Natural killer cell (primary cell): Measurements from ENCODE around the gene STK32C. TPM values are rescaled to one million over a fixed set of nuclear protein-coding genes. Genes with fewer than 3 reads are reported as not detected.

Experiments used
- ATAC-seq, 3 donors: fragments of 150-1000 bp in 2 of 3; fragments of 200-7000 bp in 1 of 3; cut with Tn5 transposase; 1 replicate in 1 of 3; 2 replicates in 2 of 3; pipeline ENCODE4 v1.10.0; 2021; ENCODE audit warnings: mild to moderate bottlenecking in 2 of 3, moderate library complexity in 2 of 3
- DNase-seq, 2 donors: peaks; one replicate each; pipeline versions ENCODE4 v3.0.0 to v3.0.0-alpha.2; 2013 to 2021; ENCODE audit warnings: mixed read lengths in 1 of 2
- H3K27ac ChIP-seq: one replicate; pipeline ENCODE4 v1.5.1; 2013; ENCODE audit warnings: mild to moderate bottlenecking, low read length
- H3K27me3 ChIP-seq: one replicate; pipeline ENCODE4 v1.6.1; 2013; ENCODE audit warnings: low read length; ENCODE audit not compliant: control insufficient read depth, insufficient read depth
- H3K36me3 ChIP-seq: one replicate; pipeline ENCODE4 v1.6.1; 2013; ENCODE audit warnings: low read length; ENCODE audit not compliant: control insufficient read depth, insufficient read depth
- H3K4me1 ChIP-seq: one replicate; pipeline ENCODE4 v1.6.1; 2013; ENCODE audit warnings: low read length; ENCODE audit not compliant: control insufficient read depth, insufficient read depth
- H3K4me3 ChIP-seq: one replicate; pipeline ENCODE4 v1.5.1; 2013; ENCODE audit warnings: low read length
- H3K9me3 ChIP-seq: one replicate; pipeline ENCODE4 v1.6.1; 2013; ENCODE audit warnings: low read length; ENCODE audit not compliant: control insufficient read depth, insufficient read depth
- H3K27ac Mint-ChIP-seq, 2 donors: one replicate each; pipeline ENCODE4 v1.8.0; 2022; ENCODE audit warnings: mild to moderate bottlenecking in 2 of 2, mixed read lengths in 2 of 2, moderate library complexity in 1 of 2
- H3K27me3 Mint-ChIP-seq, 2 donors: one replicate each; pipeline ENCODE4 v1.8.0; 2022; ENCODE audit warnings: low read depth in 2 of 2, mixed read lengths in 2 of 2
- H3K36me3 Mint-ChIP-seq: one replicate; pipeline ENCODE4 v1.8.0; 2022; ENCODE audit warnings: mixed read lengths
- H3K4me1 Mint-ChIP-seq, 2 donors: one replicate each; pipeline ENCODE4 v1.8.0; 2022; ENCODE audit warnings: mixed read lengths in 2 of 2
- H3K4me3 Mint-ChIP-seq: one replicate; pipeline ENCODE4 v1.8.0; 2022; ENCODE audit warnings: mild to moderate bottlenecking, moderate library complexity, mixed read lengths
- H3K9me3 Mint-ChIP-seq, 2 donors: one replicate each; pipeline ENCODE4 v1.8.0; 2022; ENCODE audit warnings: mixed read lengths in 2 of 2
- CTCF ChIP-seq: fragments of 200-600 bp; IDR thresholded peaks from one replicate; pipeline ENCODE4 v1.8.0; 2022; ENCODE audit warnings: antibody characterized with exemption
- WGBS: methylation state at CpG from one replicate; pipeline ENCODE4 v1.1.7; 2013; ENCODE audit warnings: missing lambda C conversion rate; ENCODE audit not compliant: insufficient coverage; 5-methylcytosine and 5-hydroxymethylcytosine counted together
- intact Hi-C: fragments of 100-400 bp; cut with micrococcal nuclease; formaldehyde crosslinking; loops from one replicate; pipeline ENCODE4 v1.14.2; 2022
- total RNA-seq, 4 donors: library from RNA; stranded (reverse); fragments of 120-200 nt in 1 of 4; gene quantifications; one replicate each; pipeline versions ENCODE4 v1.2.3 to v1.2.4, GENCODE V29; 2013 to 2022

The STK32C gene
- total RNA-seq, 3 donors from 2014 or later (not counting 1 experiment from before 2014, with no cell fraction given) = 12.7 to 22.1 (median 17.9) TPM

DNA sequence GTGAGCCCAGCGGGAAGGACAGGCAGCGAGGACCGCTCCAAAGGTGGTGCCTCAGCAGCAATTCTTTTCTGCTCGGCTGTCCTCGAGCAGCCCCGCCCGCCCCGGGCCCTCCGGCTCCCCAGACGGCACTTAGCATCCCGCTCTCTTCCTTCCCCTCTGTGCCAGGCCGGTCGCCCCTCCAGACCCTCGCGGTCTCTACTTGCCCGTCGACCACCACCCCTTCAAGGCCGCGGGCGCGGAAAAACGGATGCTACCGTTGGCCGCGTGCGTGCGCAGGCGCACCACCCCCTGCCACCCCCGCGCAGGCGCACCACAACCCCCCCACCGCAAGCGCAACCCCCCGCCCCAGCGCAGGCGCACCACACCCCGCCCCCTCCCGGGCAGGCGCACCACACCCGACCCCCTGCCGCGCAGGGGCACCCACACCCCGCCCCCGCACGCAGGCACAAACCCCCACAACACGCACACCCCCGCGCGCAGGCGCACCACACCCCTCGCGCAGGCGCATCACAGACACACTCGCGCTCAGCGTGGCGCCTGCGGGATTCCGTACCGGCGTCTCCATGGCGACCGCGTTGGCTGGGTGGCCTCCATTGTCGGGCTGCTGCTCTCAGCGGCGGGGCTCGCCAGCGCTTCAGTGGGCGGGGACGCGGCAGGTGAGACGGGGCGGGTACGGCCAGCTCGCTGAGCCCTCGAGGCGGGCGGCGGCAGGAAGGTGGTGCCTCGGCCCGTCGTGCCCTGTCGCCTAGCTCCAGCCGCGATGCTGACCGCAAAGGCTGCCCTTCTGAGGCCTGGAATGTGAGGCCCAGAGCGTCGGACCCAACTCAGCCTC, 24.1 kb upstream of the STK32C start, which contains the start of gene LRRC27:
Gene LRRC27, plus strand, starts transcription at position 593 of the 832 bp plus-strand sequence. CDS start 1,332 bp downstream, outside the sequence.
- intact Hi-C loops = loop anchor here (1.0 kb wide), 1 partner anchor 25 kb away; the partner anchor contains the start of gene STK32C
- Histone ChIP-seq H3K9me3 (no peaks in the 10 kb centered on the region), H3K27me3 (no peaks in the 10 kb centered on the region), H3K4me3 (peak within 1 kb of the TSS; percentile 82), H3K36me3 (no peaks in the 10 kb centered on the region), H3K4me1 (peaks cover 54% of the 10 kb centered on the region), H3K27ac (peak within 1 kb of the TSS; percentile 87)
- DNase-seq = peak; percentile 100
- ATAC-seq = peak; percentile 73 to 89 (median 73)
- WGBS = under 1% methylated on average over 78 of the region's 89 CpGs
- no peak for TF ChIP-seq CTCF
- H3K9me3 Mint-ChIP-seq = no peaks in the 10 kb centered on the region
- peaks cover 65 to 81% of the 10 kb centered on the region in 2 donors for H3K4me1 Mint-ChIP-seq
- H3K27me3 Mint-ChIP-seq = peaks cover 0 to 2% of the 10 kb centered on the region in 2 donors
- peak within 1 kb of the TSS; percentile 73 to 96 for H3K27ac Mint-ChIP-seq
- H3K4me3 Mint-ChIP-seq = peak within 1 kb of the TSS; percentile 91
- H3K36me3 Mint-ChIP-seq = no peaks in the 10 kb centered on the region

DNA sequence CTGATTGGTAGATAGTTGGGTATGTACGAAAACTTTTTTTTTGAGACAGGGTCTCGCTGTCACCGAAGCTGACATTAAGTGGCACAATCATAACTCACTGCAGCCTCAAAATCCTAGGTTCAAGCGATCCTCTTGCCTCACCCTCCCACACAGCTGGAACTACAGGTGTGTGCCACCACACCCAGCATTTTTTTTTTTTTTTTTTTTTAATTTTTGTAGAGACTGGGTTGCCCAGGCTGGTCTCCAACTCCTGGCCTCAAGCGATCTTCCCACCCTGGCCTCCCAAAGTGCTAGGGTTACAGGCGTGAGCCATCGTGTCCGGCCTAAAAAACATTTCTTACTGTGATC, 22.7 kb upstream of the STK32C start:
- Histone ChIP-seq H3K9me3 (no peaks in the 10 kb centered on the region), H3K27me3 (no peaks in the 10 kb centered on the region), H3K4me3 (peak overlapping the region; percentile 14), H3K27ac (peak overlapping the region; percentile 26), H3K36me3 (no peaks in the 10 kb centered on the region), H3K4me1 (peaks cover 42% of the 10 kb centered on the region)
- Mint-ChIP-seq H3K4me3 (peak overlapping the region; percentile 91), H3K4me1 (peaks cover 55 to 69% of the 10 kb centered on the region in 2 donors), H3K27me3 (peaks cover 0 to 2% of the 10 kb centered on the region in 2 donors), H3K9me3 (no peaks in the 10 kb centered on the region), H3K36me3 (no peaks in the 10 kb centered on the region), H3K27ac (peak overlapping the region; percentile 73 to 96)
- intact Hi-C loops = no loop called here
- ATAC-seq (no peak), DNase-seq (no peak)
- no peak for TF ChIP-seq CTCF
- 63% methylated on average over 8 of the region's 8 CpGs for WGBS

DNA sequence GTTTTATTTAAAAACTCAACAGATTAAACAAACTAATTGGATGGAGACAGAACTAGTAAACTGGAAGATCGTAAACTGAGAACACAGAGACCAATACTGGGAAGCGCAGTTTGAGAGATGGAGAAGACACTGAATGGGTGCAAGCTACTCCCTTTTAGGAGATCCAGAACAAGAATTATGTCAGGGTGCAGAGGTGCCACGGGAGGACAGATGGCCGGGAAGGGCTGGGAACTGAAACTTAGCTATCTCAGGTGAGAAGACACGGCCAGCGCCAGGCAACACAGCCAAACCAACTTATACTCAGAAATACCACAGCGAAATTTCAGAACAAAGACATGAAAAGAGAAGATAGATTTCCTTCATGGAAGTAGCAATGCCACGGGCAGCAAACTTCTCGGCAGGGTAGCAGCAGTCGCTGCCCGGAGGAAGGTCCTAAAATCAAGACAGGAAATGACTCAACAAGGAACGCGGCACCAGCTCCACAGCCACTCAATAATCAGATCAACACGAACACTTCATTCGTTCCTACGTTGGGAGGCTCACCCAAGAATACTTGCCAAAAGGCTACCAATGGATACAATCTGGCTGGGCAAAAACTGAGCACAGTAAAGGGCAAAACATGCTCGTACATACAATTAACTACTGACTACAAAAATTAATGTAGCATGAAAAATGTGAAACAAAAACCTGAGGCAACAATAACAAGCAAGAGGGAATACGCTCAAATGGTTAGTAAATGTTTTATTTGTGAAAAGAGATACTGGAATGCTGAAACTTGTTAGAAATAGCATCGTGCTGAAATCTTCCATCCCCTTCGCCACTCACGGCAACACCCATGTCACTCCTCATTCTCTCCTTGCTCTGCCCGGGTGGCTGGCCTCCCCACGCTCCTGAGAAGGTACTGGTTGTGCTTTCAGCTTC, 22.1 kb upstream of the STK32C start:
- H3K4me1 ChIP-seq = peaks cover 39% of the 10 kb centered on the region
- no peaks in the 10 kb centered on the region for H3K36me3 ChIP-seq
- DNase-seq (peak in 1 of 2 donors; percentile 58), ATAC-seq (peak in 1 of 3 donors; percentile 10)
- intact Hi-C loops = no loop called here
- H3K27me3 ChIP-seq = no peaks in the 10 kb centered on the region
- Mint-ChIP-seq H3K9me3 (no peaks in the 10 kb centered on the region), H3K27me3 (peaks cover 0 to 2% of the 10 kb centered on the region in 2 donors), H3K27ac (peak overlapping the region; percentile 73 to 96), H3K36me3 (no peaks in the 10 kb centered on the region), H3K4me1 (peaks cover 53 to 66% of the 10 kb centered on the region in 2 donors), H3K4me3 (peak overlapping the region; percentile 91)
- WGBS = 17% methylated on average over 18 of the region's 23 CpGs
- H3K4me3 ChIP-seq = peak overlapping the region; percentile 14
- no peak for TF ChIP-seq CTCF
- peak overlapping the region; percentile 26 for H3K27ac ChIP-seq
- no peaks in the 10 kb centered on the region for H3K9me3 ChIP-seq
